HG03064 (cell line): Measurements from ENCODE around the gene CXADR.

ENCODE experiments used
- ATAC-seq: cut with Tn5 transposase; IDR thresholded peaks from one replicate; pipeline ENCODE4 v1.9.1; 2021; ENCODE audit warnings: low read depth; ENCODE audit not compliant: unreplicated experiment

The CXADR gene

DNA sequence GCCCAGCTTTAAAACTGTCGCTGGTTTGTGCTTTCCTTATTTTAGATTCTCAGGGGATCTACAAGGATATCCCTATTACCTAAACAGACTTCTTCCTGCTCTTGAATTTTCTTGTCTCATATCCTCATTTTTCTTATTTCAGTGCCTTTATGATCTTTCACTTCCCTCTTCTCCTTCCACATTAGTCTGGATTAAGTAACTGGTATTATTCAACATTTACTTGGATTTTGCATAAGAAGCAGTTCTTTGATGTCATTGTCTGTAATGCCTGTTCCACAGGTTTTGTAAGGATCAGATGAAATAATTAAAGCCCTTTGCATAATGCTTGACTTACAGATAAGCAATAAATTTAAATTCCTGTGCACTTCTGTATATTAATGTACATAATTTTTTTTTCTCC lies 26.5 kb downstream of the CXADR start:
- no peak for ATAC-seq

DNA sequence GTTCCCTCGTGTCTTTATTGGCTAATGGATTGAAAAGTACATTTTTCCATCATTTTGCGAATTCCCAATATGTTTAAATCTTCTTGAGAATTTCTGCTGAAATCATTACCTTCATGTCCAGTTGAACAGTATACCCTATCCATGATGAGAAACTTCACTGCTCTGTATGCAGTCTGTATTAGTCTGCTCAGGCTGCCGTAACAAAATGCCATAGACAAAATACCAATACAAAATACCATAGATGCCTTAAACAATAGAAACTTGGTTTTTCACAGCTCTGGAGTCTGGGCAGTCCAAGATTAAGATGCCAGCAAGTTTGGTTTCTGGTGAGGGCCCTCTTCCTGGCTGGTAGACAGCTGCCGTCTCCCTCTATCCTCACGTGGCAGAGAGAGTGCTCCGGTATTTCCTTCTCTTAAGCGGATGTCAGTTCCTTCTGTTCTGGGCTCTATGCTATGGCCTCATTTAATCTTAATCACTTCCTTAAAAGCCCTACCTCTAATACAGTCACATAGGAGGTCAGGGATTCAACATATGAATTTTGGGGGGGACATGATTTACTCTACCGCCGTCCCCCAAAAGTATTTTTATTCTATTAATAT lies 27.0 kb downstream of the CXADR start:
- ATAC-seq = no peak

DNA sequence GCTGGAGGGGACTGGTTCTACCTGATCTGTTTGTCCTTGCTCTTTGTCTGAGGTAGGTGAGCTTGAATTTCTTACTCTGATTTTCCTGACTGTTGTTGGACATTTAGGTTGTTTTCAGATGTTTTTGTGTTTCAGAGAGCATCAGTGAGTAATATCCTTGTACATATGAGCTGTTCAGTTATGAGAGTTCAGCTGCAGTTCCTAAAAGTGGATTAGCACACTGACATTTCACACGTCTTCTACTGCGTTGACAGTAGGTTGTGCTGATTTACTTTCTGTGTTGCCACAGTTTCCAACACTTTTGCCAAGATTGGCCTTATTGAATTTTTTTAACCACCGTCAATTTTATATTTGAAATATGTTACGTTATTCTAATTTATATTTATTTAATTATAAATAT lies 27.7 kb downstream of the CXADR start:
- ATAC-seq = no peak

DNA sequence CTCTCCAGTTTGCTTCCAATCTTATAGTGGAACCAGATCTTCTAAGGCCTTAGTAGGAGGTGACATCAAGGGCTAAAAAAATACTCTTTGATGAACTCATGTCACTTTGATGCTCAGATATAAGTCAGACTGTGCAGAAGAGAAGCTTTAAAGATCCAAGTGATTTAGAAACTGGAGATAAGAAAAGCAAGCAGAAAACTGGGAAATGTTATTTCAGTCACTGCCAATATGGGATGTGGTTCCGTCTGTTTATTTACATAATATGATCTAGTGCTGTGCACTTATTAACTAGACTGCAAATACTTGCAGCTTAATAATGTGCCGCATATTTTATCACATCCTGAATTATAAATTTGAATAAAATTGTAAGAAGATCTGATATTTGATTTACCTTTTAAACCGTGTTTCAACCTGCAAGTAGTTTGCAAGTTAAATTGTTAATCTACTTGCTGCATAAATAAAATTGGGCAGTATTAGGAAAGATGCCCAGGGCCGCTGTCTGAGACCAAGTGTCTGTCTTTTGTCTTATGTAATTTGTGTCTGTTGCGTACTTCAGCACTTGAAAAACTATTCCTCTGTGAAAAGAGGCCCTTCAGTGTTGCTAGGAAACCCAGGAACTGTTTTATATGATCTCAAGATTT lies 29.6 kb downstream of the CXADR start:
- no peak for ATAC-seq

DNA sequence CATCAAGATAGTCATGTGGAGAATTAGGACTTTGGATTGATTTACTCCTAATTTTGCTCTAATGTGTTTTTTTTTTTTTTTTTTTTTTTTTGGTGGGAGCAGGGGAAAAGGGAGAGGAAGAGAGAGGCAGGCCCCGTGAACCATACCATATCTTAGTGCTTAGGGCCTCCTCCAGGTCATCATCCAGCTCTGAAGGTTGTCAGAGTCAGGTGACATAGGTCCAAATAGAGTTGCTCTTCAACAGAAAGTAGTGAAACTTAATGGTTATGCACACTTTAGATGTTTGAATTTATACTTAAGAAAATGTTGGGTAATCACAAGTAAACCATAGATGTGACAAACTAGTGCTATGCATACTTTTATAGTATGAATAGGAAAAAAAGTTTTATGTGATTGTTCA lies 32.2 kb downstream of the CXADR start:
- no peak for ATAC-seq

DNA sequence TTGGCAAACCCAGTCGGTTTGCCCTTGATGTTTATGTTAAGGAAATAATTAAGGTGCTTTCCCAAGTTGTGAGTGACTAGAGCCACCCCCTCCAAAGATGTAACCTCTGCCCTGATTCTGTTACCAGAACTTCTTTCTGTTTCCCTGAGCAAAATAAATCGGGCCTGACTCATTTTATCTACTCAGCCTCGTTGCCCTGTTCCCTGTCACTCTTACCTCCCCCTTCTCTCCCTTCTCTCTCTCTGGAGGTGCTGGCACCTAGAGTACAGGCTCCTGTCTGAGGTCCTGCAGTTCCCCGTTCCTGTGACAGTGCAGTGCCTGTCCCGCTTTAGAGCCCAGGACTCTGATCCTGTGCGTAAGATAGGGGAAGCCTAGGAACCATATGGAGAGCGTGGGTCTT lies 35.4 kb downstream of the CXADR start:
- no peak for ATAC-seq

DNA sequence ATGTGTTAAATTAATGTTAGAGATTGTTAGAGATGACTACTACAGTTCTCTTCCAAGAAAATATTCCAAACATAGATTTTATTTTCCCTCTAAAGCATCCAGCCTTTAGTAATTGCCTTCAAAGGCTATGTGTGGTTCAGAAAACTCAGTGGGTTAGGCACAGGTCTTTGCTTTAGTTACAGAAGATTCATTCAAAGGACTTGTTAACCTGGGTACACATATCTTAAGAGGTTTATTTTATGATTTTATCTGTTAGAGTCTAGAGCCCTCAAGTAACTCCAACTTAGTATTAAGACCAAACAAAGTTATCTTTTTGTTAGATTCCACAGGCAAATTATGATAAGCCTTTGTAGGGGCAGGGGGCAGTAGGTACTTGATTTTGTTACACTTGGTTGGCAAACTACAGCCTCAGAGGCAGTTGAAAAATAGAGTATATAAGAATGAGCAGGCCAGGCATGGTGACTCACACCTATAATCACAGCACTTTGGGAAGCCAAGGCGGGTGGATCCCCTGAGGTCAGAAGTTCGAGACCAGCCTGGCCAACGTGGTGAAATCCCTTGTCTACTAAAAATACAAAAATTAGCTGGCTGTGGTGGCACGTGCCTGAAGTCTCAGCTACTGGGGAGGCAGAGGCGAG lies 37.9 kb downstream of the CXADR start:
- ATAC-seq = no peak

DNA sequence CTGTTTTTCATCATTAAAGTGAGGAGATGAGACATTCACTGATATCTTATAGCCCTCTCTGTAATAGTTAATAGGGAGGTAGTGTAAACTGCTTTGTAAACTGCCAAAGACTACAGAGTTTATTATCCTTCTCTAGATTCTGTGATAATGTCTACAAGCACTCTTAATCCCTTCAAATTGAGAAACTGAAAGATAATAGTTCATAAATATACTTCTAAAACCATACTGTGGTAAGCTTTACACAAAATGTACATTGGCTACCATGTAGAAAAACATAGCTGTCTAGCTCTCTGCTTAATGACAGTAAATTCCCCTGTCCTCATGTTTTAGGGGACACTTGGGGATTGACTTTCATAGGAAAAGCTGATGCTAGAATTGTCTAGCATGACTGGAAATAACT lies 39.6 kb downstream of the CXADR start:
- no peak for ATAC-seq

DNA sequence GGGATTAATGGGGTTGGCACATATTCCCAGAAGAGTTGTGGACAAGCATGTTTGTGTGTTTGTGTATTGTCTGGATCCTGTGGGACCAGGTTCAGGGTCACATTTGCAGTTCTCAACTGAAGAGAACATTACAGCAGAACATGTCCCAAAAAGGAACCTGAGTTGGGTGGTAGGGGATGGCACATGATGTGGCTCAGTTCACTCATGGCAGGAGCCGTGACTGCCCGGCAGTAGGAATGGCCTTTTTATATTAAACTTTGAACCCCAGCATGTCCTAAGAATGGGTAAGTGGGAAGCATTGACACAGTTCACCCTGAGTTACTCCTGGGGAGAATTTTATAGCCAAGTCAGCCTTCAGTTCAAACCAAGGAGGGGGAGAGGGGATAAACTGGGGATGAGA lies 41.3 kb downstream of the CXADR start:
- no peak for ATAC-seq

DNA sequence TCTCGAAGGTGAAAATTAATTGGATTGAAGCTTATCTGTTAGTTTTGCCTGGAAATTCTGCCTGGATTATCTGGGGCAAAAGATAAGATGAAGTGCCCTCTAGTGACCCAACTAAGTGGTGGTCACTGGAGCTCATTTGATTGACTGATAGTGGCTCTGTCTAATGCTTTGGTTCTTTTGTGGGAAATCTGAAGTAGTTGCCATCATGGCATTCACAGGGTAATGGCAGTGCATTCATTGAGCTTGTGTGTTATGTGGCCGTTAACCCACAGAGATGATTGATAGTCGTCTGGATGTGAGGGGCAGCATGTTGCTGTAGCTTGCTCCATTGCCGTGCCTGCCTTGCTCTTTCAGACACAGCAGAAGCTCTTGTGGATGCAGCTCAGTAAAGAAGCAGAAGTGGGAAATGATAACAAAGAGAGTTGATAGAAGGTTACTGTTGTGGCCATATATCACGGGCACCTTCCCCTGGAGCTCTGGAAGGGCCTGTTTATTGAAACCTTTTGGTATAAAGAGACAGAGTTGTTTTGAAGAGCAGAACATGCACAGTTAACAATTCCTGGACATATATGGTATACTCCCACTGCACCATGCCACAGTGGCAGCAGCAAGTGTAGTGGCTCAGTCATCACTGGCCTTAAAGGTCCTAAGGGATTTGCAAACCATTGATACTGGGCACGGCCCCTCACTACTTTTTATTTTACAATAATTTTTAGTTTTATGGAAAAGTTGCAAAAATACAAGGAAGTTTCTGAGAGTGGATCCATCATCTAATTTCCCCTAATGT lies 42.0 kb downstream of the CXADR start:
- ATAC-seq = no peak

DNA sequence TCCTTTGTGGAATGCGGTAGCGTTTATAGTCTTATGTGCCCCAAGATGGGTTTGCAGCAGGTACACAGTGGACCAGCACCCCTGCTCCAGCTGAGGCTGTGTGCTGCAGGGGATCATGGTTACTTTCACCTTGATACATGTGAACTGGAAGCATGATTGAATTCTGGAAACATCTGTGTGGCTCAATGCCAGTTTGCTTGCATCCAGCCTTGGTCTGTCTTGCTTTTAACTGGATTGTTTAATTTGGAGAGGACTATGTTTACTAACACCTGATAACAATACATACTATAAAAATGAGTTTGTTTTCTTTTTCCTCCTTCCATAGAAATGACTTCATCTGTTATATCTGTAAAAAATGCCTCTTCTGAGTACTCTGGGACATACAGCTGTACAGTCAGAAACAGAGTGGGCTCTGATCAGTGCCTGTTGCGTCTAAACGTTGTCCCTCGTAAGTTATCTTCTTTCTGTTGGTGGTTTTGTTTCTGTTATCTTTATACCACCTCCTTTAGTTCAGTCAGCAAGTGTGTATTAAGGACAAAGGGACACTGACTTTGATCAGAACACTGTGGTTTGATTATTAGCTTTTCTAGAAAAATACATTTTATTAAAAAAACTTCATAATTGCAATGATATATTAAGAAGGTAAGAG lies 47.7 kb downstream of the CXADR start:
- no peak for ATAC-seq

DNA sequence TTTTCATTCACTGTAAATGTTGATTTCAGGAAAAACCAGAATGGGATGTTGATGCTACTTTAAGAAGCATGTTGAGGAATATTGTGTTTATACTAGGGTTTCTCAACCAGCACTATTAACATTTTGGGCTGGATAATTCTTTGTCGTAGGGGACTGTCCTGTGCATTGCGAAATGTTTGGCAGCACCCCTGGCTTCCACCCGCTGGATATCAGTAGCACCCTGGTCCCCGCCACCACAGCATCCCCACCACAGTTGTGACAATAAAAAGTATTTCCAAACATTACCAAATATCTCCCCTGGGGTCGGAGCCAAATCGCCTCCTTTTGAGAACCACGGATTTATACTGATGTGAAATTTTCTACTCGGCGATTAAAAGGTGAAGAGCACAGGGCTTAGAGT lies 57.9 kb downstream of the CXADR start:
- ATAC-seq = no peak

DNA sequence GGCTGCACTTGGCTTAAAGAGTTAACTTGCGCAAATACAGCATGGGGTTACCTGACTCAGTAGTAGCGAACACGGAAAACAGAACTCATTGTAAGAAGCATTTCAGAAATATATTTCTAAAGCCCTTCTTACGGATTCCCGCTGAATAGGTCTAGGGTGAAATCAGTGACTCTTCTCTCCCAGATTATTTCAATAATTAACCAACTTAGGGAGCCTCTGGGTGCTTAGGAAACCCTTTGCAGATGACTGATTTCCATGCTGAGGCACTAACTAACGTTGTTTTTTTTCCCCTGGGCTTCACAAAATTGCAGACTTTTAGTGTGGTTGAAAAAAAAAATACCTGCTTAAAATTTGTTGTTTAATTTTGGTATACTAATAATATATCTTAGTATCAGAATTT lies 59.6 kb downstream of the CXADR start:
- no peak for ATAC-seq

DNA sequence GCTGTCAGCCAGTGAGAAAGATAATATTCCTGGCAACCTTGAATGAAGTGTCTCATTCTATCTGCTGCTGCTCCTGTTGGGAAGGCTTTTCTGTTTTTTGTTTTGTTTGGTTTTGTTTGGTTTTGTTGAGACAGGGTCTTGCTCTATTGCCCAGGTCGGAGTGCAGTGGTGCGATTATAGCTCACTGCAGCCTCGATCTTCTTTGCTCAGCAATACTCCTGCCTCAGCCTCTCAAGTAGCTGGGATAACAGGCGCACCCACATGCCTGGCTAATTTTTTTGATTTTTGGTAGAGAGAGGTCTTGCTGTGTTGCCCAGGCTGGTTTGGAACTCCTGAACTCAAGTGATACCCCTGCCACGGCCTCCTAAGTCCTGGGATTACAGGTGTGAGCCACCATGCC lies 62.2 kb downstream of the CXADR start:
- no peak for ATAC-seq

DNA sequence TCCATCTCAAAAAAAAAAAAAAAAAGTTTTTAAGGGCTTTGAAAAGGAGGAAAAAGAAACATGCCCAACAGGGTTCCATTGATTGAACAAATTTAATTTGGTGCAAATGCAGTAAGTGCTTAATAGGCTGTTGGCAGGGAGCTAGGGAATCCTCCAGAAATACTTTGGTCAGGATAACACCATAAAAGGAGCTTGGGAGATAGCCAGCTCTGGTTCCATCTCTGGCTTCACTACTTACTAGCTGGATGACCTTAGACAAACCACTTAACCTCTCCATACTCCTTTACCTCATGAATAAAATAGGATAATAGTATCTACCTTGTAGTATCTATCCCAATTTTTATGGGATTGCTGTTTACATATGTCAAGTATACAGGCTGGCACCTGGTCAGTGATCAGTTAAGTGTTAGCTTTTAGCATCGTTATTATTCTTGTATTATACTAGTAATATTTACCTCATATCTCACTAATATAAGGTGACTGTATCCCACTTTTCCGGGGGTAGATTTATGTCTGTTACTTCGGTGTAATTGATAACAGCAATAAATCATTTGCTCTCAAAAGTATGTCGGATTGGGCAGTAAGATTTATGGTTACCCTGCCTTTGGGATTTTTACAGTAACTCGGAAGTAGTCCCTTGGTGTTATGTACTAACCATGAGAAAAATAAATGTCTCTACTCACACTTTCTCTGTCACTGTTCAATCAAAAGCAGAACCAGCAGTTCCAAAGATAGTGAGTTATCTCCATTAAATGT lies 63.4 kb downstream of the CXADR start:
- ATAC-seq = no peak

DNA sequence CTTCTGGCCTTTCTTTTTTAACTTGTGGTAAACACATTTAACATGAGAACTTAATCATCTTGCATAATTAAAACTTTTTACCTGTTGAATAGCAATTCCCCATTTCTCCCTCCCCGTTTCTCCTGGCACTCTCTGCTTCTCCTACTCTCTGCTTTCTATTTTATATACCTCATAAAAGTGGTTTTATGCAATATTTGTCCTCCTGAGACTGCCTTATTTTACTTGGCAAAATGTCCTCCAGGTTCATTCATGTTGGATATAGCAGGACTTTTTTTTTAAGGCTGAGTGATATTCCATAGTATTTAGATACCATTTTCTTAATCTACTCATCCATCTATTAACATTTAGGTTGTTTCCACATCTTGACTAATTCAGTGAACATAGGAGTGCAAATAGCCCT lies 64.9 kb downstream of the CXADR start:
- no peak for ATAC-seq

DNA sequence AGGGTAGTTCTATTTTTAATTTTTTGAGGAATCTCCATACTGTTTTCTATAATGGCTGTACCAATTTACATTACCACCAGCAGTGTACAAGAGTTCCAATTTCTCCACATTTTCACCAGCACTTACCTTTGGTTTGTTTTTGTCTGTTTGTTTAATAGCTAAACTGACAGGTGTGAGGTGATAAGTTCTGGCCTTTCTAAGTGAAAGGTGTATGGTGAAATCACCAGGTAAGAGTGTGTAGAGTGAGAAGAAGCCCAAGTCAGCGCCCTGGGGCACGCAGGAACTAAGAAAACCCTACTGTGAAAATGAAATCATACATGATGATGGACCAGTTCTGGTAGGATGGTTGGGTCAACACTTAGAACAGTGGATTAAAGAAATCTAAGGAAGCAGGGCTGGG lies 65.3 kb downstream of the CXADR start:
- no peak for ATAC-seq

DNA sequence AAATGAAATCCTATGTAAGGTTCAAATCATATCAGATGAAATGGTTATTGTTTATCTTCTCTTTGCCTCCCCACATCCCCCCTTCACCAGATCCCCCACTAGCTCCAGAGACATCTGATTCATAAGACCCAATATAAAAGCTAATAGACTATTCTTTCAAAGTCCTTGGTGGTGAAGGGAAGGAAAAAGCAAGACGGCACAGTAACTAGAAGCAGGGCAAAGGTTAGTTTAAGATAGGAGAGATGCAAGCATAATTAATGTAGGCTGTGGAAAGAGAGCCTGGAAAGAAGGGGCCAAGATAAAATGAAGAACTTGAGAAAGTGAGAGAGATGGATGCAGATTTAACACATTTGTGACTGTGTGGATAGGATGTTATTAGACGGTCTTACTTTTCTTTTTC lies 66.0 kb downstream of the CXADR start:
- no peak for ATAC-seq

DNA sequence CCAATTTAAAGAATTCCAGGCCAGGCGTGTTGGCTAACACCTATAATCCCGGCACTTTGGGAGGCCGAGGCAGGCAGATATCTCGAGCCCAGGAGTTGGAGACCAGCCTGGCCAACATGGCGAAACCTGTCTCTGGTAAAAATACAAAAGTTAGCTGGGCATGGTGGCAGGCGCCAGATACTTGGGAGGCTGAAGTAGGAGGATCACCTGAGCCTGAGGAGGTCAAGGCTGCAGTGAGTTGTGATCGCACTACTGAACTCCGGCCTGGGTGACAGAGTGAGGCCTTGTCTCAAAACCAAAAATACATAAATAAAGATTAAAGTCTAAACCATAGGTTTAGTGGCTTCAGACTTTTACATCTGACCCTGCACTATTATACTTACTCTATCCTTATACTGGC lies 67.5 kb downstream of the CXADR start:
- ATAC-seq = no peak

DNA sequence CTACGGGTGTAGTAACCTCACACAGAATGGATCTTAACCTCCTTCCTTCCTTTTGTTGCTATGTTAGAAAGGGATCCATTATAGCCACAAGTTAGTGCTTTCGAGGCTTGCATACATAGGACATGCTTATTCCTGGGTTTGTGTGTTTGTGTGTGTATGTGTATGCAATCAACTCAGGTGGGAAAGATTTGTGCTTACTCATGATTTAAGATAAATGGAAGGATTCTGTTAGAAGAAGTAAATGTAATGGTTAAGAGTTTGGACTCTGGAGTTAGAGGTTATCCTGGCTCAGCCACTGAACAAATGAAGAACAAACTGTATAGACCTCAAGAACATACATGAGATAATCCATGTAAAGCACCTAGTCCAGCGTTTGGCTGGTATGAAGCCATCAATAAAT lies 71.1 kb downstream of the CXADR start:
- no peak for ATAC-seq
